ENCODE data around the gene LRP3.

LRP3 gene

DNA sequence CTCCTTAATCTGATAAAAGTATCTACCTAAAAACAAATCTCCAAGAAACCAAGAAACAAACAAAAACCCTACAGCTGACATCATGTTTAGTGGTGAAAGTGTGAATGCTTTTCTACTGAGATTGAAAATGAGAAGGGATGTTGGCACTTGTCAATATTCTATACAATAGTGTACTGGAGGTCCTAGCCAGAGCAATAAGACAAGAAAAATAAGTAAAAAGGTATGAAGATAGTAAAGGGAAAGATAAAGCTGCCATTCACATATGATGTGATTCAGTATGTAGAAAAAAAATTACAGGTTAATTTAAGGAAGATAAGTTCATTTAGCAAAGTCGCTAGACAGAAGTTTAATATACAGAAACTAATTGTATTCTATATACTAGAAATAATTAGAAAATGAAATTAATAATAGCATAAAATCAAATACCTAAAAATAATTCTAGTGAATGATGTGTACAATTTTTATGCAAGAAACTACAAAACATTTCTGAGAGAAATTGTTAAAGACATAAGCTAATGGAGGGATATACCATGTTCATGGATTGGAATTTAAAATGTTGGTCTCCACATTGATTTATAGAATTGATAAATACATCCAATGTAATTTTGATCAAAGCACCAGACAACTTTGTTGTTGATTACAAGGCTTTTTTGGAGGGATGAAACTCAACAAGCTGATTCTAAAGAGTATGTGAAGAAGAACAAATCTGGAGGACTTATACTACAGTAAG, 33.9 kb downstream of the LRP3 start:
- no peak overlapping the region for H3K4me3 ChIP-seq (ENCODE audit: low read length)
- H3K27me3 ChIP-seq (ENCODE audit: control insufficient read depth, insufficient read depth, low read length) = peaks cover 13% of the 10 kb centered on the region
- WGBS (ENCODE audit: insufficient coverage, insufficient read length) = no CpG with 5 or more reads among the region's 1 CpG

DNA sequence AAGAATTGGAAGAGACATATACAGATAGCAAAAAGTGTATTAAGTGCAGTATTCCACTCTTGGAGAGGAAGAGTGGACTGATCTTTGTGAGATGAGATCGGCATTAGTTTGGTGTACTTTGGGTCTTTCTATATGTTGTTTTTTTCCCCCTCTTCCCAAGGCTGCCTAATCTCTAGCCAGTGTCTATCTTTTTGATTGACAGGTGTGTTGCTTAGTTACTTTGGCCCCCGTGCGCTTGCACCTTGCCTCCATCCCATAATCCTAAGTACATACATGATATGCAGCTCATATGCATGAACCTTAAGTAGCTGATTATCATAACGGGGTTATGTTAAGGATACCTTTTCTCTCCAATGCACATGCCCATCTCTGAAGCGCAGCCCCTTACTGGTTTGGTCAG, 35.8 kb downstream of the LRP3 start:
- no CpG with 5 or more reads among the region's 5 CpGs for WGBS (ENCODE audit: insufficient coverage, insufficient read length)
- Histone ChIP-seq H3K36me3 (ENCODE audit: control insufficient read depth, insufficient read depth, low read length) (no peaks in the 10 kb centered on the region), H3K4me3 (ENCODE audit: low read length) (no peak overlapping the region), H3K27ac (ENCODE audit: low read length) (no peak overlapping the region), H3K9me3 (ENCODE audit: control insufficient read depth, insufficient read depth, low read length) (no peaks in the 10 kb centered on the region), H3K4me1 (ENCODE audit: control insufficient read depth, insufficient read depth, low read length) (peaks cover 5% of the 10 kb centered on the region), H3K27me3 (ENCODE audit: control insufficient read depth, insufficient read depth, low read length) (peaks cover 11% of the 10 kb centered on the region)
- DNase-seq (ENCODE audit: low read depth, low spot score) = no peak

More for the DNA sequence above, 33.9 kb downstream of the LRP3 start:
- no peaks in the 10 kb centered on the region for H3K36me3 ChIP-seq (ENCODE audit: control insufficient read depth, insufficient read depth, low read length)
- no peak for DNase-seq (ENCODE audit: low read depth, low spot score)
- no peak overlapping the region for H3K27ac ChIP-seq (ENCODE audit: low read length)
- H3K4me1 ChIP-seq (ENCODE audit: control insufficient read depth, insufficient read depth, low read length) = peaks cover 5% of the 10 kb centered on the region
- no peaks in the 10 kb centered on the region for H3K9me3 ChIP-seq (ENCODE audit: control insufficient read depth, insufficient read depth, low read length)

DNA sequence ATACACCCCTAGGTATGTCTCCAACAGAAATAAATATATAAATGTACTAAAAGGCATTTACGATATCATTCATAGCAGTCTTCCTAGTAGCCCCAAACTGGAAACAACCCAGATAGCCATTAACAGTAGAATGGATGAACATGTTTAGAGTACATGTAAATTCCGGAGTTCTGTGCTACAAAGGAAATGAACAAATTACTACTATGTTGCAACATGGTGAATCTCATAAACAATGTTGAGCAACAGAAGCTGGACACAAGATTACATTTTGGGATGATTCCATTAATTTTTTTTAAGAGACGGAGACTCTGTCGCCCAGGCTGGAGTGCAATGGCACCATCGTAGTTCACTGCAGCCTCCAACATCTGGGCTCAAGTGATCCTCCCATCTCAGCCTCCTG, 37.4 kb downstream of the LRP3 start:
- H3K4me3 ChIP-seq (ENCODE audit: low read length) = no peak overlapping the region
- peaks cover under 1% of the 10 kb centered on the region; the same call in 1 of the 2 replicates for H3K27me3 ChIP-seq (ENCODE audit: control insufficient read depth, insufficient read depth, low read length)
- no peaks in the 10 kb centered on the region for H3K9me3 ChIP-seq (ENCODE audit: control insufficient read depth, insufficient read depth, low read length)
- no peak for DNase-seq (ENCODE audit: low read depth, low spot score)
- no peaks in the 10 kb centered on the region for H3K36me3 ChIP-seq (ENCODE audit: control insufficient read depth, insufficient read depth, low read length)
- WGBS (ENCODE audit: insufficient coverage, insufficient read length) = no CpG with 5 or more reads among the region's 5 CpGs
- H3K4me1 ChIP-seq (ENCODE audit: control insufficient read depth, insufficient read depth, low read length) = peaks cover 2% of the 10 kb centered on the region; the same call in 1 of the 2 replicates
- H3K27ac ChIP-seq (ENCODE audit: low read length) = no peak overlapping the region

DNA sequence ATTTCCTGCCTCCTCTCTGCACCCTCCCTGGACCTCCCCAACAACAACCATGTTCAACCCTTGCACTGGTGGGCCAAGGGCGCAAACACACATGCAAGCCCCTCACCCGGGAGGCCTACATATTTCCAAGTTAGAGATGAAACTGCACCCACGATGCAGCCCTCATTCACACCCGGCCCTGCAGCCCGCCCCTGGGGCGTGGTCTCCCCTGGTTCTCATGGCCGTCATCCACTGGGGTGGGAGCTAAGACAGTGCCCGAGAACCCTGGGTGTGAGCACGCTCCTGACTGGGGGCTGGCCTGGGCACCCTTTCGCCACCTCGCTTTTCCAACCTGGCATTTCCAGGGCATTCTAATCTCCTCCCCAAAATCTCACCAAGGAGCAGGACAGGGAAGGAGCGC, 38.5 kb downstream of the LRP3 start:
- no peak for DNase-seq (ENCODE audit: low read depth, low spot score)
- H3K4me3 ChIP-seq (ENCODE audit: low read length) = no peak overlapping the region
- H3K9me3 ChIP-seq (ENCODE audit: control insufficient read depth, insufficient read depth, low read length) = no peaks in the 10 kb centered on the region
- H3K4me1 ChIP-seq (ENCODE audit: control insufficient read depth, insufficient read depth, low read length) = no peaks in the 10 kb centered on the region
- no peak overlapping the region for H3K27ac ChIP-seq (ENCODE audit: low read length)
- WGBS (ENCODE audit: insufficient coverage, insufficient read length) = no CpG with 5 or more reads among the region's 12 CpGs
- no peaks in the 10 kb centered on the region for H3K27me3 ChIP-seq (ENCODE audit: control insufficient read depth, insufficient read depth, low read length)
- H3K36me3 ChIP-seq (ENCODE audit: control insufficient read depth, insufficient read depth, low read length) = no peaks in the 10 kb centered on the region

DNA sequence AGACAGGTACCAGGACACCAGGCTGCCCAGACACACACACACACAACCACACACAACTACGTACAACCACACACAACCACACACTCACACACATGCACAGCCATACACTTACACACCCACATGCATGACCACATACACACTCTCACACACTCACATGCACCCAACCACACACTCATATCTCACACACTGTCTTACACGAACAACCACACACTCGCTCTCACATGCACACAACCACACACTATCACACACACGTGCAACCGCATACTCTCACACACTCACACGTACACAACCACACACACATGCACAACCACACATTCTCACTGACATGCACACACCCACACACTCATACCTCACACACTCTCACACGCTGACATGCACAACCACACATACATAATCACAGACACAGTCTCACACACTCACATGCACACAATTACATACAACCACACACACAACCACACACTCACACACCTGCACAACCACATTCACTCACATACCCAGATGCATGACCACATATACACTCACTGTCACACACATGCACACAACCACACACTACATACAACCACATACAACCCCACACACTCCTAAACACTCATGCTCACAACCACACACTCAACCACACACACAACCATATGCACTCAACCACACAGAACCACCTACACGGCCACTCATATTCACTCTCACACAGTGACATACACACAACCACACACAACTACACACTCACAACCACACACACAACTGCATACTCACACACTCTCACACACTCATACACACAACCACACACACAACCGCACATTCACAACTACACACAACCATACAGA, 39.1 kb downstream of the LRP3 start:
- H3K9me3 ChIP-seq (ENCODE audit: control insufficient read depth, insufficient read depth, low read length) = no peaks in the 10 kb centered on the region
- no peak overlapping the region for H3K4me3 ChIP-seq (ENCODE audit: low read length)
- H3K4me1 ChIP-seq (ENCODE audit: control insufficient read depth, insufficient read depth, low read length) = no peaks in the 10 kb centered on the region
- H3K27me3 ChIP-seq (ENCODE audit: control insufficient read depth, insufficient read depth, low read length) = no peaks in the 10 kb centered on the region
- 100% methylated on average over 9 of the region's 9 CpGs for WGBS (ENCODE audit: insufficient coverage, insufficient read length)
- H3K27ac ChIP-seq (ENCODE audit: low read length) = no peak overlapping the region
- no peaks in the 10 kb centered on the region for H3K36me3 ChIP-seq (ENCODE audit: control insufficient read depth, insufficient read depth, low read length)
- DNase-seq (ENCODE audit: low read depth, low spot score) = no peak

DNA sequence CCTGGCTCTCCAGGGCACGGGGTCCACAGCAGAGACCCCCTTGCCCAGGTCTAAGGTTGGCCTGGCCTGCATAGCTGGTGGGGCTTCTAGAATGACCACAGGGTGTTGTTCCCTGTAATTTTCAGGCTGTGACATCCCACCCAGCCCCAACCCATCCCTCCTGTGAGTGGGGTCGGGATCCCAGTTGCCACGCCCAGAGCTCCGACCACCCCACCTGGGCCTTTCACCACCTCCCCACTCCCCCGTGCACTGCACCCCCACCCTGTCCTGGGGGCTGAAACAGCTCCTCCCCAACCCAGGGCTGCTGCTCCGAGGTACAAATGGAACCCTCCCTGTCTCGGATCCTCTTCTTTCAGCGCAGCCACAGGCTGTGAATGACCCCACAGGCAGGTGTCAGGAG, 40.0 kb downstream of the LRP3 start:
- no peak overlapping the region for H3K4me3 ChIP-seq (ENCODE audit: low read length)
- no peaks in the 10 kb centered on the region for H3K27me3 ChIP-seq (ENCODE audit: control insufficient read depth, insufficient read depth, low read length)
- no peaks in the 10 kb centered on the region for H3K4me1 ChIP-seq (ENCODE audit: control insufficient read depth, insufficient read depth, low read length)
- H3K27ac ChIP-seq (ENCODE audit: low read length) = no peak overlapping the region
- no peak for DNase-seq (ENCODE audit: low read depth, low spot score)
- H3K36me3 ChIP-seq (ENCODE audit: control insufficient read depth, insufficient read depth, low read length) = no peaks in the 10 kb centered on the region
- no CpG with 5 or more reads among the region's 8 CpGs for WGBS (ENCODE audit: insufficient coverage, insufficient read length)
- H3K9me3 ChIP-seq (ENCODE audit: control insufficient read depth, insufficient read depth, low read length) = no peaks in the 10 kb centered on the region

DNA sequence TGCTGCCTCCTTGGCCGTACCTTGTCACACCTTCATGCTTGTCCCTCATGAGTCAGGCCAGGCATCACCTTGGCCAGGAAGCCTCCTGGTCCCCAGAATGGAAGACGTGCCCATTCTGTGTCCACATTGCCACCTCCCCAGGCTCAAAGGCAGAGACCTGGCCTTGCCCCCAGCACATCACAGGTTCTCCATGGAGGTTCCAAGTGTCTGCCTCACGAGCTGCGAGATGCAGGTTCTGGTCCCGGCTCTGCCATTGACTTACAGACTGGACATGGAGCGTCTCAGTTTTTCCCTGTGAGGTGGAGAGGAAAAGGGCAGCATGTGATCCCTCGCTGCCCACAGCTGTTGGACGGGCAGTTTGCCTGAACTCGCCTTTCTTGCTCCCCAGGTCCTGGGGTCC, 40.6 kb downstream of the LRP3 start:
- Histone ChIP-seq H3K27me3 (ENCODE audit: control insufficient read depth, insufficient read depth, low read length) (no peaks in the 10 kb centered on the region), H3K9me3 (ENCODE audit: control insufficient read depth, insufficient read depth, low read length) (no peaks in the 10 kb centered on the region), H3K36me3 (ENCODE audit: control insufficient read depth, insufficient read depth, low read length) (no peaks in the 10 kb centered on the region), H3K4me1 (ENCODE audit: control insufficient read depth, insufficient read depth, low read length) (no peaks in the 10 kb centered on the region), H3K27ac (ENCODE audit: low read length) (no peak overlapping the region), H3K4me3 (ENCODE audit: low read length) (no peak overlapping the region)
- WGBS (ENCODE audit: insufficient coverage, insufficient read length) = no CpG with 5 or more reads among the region's 9 CpGs
- DNase-seq (ENCODE audit: low read depth, low spot score) = no peak

DNA sequence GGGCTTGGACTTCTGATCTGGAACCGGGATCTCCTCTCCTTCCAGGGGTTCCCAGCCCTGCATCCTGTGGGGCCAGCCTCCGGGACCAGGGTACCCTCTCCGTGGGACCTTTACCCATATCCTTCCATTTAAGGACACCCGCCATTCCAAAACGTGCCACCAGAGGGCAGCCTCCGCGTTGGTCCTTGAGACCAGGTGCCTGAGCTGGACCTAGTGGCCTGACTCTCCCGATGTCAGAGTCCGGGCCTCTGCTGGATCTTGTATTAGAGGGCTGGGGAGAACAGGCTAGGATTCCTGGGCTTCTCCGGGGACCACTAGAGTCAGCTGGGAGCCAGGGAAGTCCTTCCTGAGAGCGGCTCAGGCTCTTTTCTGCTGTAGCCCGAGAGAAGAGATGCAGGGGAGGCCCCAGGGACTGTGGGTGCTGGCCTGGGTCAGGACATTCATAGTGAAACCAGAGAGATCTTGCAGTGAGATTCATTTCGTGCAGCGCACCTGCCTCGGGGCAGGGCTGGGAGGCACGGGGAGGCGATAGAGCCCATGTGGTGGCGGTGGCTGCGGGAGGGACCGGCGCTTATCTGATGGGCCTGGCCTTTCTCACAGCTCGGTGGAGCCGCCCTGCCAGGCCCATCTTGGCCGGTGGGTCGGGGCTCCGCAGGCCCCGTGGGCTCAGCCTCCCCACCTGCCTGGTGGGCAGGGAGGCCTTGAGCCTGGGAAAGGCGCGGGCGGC, 41.3 kb downstream of the LRP3 start:
- H3K9me3 ChIP-seq (ENCODE audit: control insufficient read depth, insufficient read depth, low read length) = no peaks in the 10 kb centered on the region
- no peak overlapping the region for H3K27ac ChIP-seq (ENCODE audit: low read length)
- H3K36me3 ChIP-seq (ENCODE audit: control insufficient read depth, insufficient read depth, low read length) = no peaks in the 10 kb centered on the region
- no peaks in the 10 kb centered on the region for H3K4me1 ChIP-seq (ENCODE audit: control insufficient read depth, insufficient read depth, low read length)
- H3K4me3 ChIP-seq (ENCODE audit: low read length) = no peak overlapping the region
- WGBS (ENCODE audit: insufficient coverage, insufficient read length) = no CpG with 5 or more reads among the region's 30 CpGs
- H3K27me3 ChIP-seq (ENCODE audit: control insufficient read depth, insufficient read depth, low read length) = no peaks in the 10 kb centered on the region
- no peak for DNase-seq (ENCODE audit: low read depth, low spot score)

DNA sequence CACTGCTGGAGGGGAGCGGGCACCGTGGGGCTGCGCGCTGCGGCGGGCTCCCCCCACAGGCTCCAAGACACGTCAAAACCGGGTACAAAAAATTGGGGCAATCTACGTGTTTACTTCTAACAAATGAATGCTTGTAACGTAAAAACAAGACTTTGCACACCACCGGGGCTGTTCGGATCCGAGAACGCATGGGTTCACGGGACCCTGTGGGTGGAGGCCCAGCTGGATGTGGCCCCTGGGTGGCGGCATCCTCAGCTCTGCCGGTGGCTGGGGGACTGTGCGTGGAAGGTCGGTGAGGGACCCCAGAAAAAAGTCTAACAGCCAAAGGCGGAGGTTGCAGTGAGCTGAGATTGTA, 41.8 kb downstream of the LRP3 start:
- H3K27me3 ChIP-seq (ENCODE audit: control insufficient read depth, insufficient read depth, low read length) = no peaks in the 10 kb centered on the region
- no CpG with 5 or more reads among the region's 20 CpGs for WGBS (ENCODE audit: insufficient coverage, insufficient read length)
- no peaks in the 10 kb centered on the region for H3K36me3 ChIP-seq (ENCODE audit: control insufficient read depth, insufficient read depth, low read length)
- H3K27ac ChIP-seq (ENCODE audit: low read length) = no peak overlapping the region
- H3K9me3 ChIP-seq (ENCODE audit: control insufficient read depth, insufficient read depth, low read length) = no peaks in the 10 kb centered on the region
- no peak for DNase-seq (ENCODE audit: low read depth, low spot score)
- H3K4me3 ChIP-seq (ENCODE audit: low read length) = no peak overlapping the region
- H3K4me1 ChIP-seq (ENCODE audit: control insufficient read depth, insufficient read depth, low read length) = no peaks in the 10 kb centered on the region

DNA sequence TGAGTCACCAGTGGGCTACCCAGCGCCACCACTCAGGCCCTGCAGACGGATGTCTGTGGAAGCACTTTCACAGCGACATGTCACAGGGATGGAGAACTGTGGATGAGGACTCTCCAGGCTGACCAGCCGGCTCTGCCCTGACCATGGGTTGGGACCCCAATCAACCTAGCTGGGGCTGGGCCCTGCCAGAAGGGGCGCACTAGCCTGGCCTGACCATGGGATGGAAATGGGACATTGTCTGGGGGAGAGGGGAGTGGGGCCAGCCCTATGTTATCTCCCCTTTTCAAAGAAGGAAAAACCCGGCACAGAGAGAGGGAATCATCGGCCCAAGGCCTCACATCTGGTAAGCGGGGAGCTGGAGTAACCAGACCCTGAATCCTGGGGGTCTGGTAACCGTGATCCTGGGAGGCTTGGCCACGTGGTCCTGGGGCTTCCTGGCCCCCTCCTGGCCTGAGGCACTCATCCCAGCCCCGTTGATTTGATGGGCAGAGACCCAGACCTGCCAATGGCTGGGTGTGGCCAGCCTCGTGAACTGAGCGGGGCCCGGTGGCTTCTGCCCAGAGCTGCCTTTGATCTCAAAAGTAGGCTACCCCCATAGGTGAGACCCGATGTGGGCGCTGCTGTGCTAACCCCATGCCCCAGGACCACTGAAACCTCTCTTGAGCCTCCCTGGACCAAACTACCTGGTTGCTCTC, 42.7 kb downstream of the LRP3 start:
- Histone ChIP-seq H3K27me3 (ENCODE audit: control insufficient read depth, insufficient read depth, low read length) (no peaks in the 10 kb centered on the region), H3K36me3 (ENCODE audit: control insufficient read depth, insufficient read depth, low read length) (no peaks in the 10 kb centered on the region), H3K4me3 (ENCODE audit: low read length) (no peak overlapping the region), H3K27ac (ENCODE audit: low read length) (no peak overlapping the region), H3K4me1 (ENCODE audit: control insufficient read depth, insufficient read depth, low read length) (no peaks in the 10 kb centered on the region; the same call in 1 of the 2 replicates), H3K9me3 (ENCODE audit: control insufficient read depth, insufficient read depth, low read length) (no peaks in the 10 kb centered on the region)
- no CpG with 5 or more reads among the region's 16 CpGs for WGBS (ENCODE audit: insufficient coverage, insufficient read length)
- DNase-seq (ENCODE audit: low read depth, low spot score) = no peak
